ENCODE data around the gene DENND2A.
A peak's percentile ranks its signal among the peaks of the same experiment; 100 is the strongest.
"Not testable (repeated sequence)": the region's sequence is repeated elsewhere in the genome, so short reads cannot be mapped to it uniquely, and the experiment has no call there.

DENND2A gene

DNA sequence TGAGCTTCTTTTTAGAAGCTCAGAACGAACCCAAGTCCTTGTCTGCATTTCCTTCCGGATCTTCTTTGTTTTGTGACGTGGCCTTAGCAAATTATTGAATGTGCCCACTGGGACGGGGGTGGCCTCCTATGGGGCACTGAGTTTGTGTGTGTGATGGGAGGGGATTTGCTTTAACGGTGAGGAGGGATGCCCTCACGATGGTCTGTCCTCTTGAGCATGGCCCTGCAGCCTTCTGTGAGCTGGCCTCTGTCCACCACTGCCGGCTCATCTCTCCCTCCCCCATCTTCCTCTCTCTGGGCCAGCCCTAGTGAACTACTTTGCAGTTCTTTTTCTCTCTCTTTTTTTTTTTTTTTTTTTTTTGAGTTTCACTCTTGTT lies 98.4 kb downstream of the DENND2A start:
- DNase-seq, result no peak

DNA sequence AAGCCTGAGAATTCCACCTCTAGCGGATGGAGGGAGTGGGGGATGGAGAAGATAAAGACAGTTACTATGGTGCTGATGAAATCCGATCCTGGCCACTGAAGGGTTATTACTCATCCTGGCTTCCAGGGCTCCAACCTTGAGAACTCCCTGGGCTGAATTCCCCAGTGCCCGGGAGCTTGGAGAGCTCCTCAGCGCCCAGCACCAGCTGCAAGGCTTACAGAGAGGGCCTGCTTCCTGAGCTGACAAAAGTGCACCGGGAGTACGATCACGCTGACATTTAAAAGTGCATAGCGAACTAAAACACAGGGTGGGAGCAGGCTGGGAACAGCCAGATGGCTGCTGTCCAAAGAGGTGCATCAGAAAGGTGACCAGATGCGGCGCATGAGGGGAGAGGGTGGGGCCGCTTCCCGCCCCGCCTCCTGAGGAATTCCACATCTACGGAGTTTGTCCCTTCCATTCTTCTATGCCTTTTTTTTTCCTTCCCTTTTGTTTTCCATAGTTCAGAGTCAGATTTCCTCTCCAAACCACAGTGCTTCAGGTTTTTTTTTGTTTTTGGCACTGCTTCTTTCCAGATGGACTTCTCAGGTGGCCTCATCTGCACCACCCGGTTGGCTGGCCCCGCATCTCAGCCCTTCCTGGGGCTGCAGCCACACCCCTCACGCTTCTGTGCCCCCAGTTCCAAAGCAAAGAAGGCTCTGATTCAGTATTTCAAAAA lies 98.9 kb downstream of the DENND2A start:
- no peak for DNase-seq

DNA sequence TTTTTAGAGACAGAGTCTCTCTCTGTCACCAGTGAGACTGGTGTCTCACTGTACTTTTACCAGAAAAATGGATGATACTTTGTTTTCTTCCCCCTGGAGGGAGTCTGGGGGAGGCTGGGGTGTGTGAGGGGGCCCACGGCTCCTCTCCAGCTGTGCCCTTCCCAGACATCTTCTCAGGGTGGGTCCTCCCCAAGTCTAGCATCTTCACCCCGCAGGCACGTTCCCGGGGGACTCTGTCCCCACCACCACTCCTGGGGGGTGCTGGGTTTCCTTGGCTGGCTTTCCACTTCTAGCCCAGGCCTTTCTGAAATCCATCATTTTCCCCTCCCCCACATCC lies 99.5 kb downstream of the DENND2A start:
- no peak for DNase-seq

DNA sequence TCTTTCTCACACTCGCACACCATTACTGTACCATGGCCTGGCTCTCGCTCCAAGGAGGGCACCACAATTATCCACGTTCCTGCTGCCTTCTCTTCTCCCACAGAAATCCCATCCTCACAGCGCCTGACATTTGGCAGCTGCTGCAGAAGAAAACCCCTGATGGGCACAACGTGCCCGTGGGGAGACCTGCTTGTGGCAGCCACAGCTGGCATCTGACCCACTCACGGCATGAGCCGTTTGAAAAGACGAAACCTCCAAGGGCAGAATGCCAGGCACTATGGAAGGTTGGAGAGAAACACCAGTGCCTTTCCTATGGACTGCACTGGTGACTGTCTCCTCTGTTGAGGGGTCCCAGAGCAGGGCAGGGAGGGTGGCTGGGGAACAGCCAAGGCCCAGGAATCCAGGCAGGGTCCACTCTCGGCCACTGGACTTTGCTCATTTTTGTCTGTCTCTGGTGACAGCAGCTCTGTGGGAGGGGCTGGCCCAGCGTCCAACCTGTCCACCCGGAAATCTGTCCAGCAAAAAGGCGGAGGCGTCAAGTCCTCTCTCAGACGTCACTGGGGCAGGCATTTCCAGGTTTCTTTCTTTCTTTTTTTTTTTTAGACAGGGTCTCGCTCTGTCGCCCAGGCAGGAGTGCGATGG lies 100.4 kb downstream of the DENND2A start:
- DNase-seq, result no peak

DNA sequence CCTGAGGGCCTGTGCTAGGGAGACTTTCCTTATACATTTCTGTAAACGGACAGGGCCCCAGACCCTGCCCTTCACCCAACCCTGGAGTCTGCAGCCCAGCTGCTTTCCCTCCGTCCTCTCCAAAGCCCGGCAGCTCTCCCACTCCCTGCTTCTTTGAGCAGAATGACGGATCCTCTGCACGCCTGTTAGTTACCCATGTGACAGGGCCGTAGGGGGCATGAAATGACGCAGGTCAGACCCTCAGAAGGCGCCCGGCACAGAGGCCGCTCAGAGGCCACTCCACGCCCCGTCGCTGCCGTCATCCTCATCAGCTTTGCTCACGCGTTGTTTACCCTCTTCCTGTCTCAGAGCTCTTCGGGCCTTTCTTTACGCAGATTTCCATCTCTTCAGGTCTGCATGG lies 101.2 kb downstream of the DENND2A start:
- no peak for DNase-seq

DNA sequence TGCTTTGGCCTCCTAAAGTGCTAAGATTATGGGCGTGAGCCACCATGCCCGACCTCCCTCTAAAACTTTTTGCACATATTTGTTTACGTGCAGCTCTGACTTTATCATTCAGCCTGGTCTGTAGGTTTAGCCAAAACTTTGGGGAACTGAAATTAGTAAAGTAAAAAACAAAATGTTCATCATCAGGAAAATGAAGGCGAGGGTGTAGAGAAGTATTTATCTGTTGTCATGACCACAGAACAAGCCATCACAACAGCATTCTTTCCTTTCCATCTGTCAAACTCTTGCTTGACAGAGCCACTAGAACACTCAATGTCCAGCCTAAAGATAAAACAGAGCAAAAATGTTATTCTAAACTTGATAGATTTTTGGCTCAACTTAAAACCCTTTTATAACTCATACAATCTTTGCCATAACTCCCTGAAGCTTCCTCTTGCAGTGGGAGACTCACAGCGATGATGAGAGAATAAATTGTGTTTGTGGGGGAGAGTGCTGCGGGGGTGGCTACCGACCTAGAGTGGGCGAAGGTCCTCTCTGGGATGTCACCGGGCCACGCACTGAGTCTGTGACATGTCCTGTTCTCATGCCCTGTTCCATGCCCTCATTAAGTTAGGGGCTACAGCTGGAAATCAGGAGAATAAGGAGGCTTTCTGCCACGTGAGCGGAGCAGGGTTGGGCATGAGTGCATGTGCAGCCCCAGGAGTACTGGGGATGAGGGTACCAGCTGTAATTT lies 102.7 kb downstream of the DENND2A start:
- no peak for DNase-seq

DNA sequence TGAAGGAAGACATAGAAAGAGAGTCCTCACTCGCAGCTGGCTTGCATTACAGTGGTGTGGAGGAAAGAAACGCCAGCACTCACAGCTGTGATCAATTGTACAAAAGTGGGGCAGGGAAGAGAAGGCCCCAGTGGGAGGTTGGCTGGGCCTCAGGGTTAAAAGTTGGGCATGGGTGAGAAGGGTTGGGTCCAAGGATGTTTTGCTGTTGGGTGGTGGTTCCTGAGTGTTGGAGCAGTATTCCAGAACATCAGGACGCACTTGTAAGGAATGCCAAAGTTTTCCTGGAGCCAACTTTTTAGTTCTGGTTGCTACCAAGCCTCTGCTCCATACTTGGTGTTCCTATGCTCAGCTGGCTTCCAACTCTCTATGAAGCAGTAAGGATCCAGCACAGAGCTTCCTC lies 105.9 kb downstream of the DENND2A start:
- no peak for DNase-seq

DNA sequence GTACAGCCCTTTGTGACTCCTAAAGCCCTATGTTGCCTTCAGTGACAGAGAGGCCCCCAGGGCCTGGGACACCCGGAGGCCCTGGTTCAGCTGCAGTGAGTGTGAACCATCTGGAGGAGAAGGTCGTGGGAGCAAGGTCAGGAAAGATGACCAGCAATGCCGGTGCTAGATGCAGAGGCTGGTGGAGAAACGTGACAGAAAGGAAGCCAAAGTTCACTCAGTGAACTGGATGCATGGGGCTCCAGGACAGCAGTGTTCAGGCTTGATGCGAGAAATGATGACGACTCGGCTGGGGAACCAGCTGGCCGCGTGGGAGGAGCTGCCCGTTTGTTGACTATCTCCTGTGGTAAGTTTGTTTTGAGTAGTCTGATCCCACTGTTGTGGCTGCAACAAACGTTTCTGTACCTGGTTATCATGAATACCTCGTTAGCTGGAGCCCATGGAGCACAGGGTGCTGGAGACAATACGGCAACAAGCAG lies 107.2 kb downstream of the DENND2A start:
- DNase-seq, result no peak

DNA sequence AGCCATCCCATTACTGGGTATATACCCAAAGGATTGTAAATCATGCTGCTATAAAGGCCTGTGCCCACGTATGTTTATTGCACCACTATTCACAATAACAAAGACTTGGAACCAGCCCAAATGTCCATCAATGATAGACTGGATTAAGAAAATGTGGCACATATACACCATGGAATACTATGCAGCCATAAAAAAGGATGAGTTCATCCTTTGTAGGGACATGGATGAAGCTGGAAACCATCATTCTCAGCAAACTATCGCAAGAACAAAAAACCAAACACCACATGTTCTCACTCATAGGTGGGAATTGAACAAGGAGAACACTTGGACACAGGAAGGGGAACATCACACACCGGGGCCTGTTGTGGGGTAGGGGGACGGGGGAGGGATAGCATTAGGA lies 111.2 kb downstream of the DENND2A start:
- DNase-seq, result not testable (repeated sequence)

DNA sequence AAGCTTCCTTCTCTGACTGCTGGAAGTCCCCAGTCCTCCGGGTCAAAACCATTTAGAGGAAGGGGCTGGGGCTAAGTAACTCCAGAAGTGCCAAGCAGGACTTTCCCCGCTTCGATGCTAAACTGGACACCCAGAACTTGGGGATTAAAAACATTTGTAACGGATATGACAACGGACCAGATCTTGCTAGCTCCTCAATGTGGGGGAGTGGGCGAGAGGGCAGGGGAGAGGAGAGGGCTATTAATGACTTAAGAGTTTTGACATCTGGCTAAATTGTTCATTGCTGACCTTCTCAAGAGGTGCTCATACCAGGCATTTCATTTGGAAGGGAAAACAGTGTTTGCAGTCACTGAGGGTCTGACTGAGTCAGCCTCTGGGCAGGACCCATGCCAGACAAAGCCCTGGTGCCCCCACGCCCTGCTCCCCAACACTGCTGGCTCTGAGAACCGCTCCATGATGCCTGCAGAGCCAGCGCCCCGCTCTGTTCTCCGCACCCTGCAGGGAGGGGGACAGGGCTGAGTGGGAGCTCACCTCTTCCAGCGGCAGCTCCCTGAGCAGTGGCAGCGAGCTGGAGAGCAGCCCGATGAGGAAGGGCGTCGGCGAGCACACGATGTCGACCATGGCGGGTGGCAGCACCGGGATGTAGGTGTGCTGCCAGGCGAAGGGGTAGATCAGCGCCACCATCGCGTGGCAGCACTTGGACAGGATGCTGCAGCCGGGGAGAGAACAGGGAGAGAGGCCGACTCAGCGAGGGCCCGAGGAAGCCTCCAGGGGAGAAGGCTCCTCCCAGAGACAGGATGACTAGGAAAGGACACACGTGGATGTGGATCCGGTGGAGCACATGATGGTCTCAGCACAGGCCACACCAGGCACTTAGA lies 113.6 kb downstream of the DENND2A start:
- no peak for DNase-seq

DNA sequence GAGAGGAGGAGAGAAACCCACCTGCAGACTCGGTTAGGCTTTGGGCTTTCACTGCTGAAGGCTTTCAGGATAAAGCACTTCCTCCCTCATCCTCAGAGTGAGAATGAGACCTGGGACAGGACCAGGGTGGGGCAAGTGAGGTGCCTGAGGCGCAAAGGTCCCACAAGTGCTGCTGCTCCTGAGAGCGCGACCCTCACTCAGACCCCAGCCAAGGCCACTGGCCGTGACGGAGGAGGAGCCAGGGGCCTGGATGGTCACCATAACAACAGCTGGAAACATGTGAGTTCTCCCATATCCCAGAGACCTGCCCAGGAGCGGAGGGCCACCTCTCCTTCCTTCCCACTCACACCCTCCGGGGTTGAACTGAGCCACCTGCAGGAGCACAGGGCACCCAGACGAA lies 114.4 kb downstream of the DENND2A start:
- no peak for DNase-seq

DNA sequence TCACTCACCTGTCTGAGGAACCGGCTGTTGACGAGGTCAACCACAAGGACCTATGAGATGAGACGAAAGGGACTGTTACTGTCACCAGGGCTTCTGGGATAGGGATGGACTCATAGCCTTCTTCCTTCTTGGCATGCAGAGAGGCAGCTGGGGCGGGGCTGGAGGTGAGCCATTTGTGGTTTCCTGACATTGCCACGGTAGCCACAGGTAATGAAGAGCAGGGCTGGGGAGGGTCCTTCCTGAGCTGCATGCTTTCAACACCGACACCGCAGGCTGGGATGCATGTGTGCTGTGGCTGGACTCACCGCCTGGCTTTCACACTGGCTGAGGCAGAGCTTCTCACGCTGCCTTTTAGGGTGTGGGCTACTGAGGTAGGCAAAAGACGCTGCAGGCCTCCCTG lies 114.9 kb downstream of the DENND2A start:
- peak; percentile 32 for DNase-seq

DNA sequence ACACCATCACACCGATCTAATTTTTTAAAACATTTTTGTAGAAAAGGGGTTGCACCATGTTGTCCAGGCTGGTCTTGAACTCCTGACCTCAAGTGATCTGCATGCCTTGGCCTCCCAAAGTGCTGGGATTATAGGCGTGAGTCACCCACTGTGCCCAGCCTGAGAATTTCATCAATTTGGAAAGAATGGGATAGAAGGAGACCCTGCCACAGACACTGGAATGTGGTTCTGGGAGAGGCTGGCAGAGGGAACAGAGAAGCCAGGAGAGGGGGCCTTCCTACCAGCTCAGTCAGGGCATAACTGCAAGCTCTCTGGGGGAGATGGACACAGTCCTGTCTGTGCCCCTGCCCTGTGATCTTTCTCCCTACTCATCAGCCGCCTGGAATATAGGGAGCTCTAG lies 119.2 kb downstream of the DENND2A start:
- DNase-seq, result no peak

DNA sequence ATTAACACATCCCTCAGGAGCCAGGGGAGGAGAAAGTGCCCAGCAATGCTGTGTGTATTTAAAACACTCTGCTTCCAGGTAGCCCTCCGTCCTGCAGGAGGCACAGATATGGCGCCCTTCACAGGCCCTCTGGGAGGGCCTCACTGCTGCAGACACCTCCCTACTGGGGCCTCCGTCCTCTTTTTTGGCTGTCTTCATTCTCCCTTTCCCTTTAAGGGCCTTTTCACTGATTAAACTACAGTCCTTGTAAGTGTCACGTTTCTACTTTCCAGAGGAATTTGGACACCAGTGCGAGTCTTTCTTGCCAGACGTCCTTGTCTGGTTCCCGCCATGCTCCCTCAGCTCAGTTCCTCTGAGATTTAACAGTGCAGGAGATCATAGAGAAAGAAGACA lies 121.6 kb downstream of the DENND2A start:
- no peak for DNase-seq

DNA sequence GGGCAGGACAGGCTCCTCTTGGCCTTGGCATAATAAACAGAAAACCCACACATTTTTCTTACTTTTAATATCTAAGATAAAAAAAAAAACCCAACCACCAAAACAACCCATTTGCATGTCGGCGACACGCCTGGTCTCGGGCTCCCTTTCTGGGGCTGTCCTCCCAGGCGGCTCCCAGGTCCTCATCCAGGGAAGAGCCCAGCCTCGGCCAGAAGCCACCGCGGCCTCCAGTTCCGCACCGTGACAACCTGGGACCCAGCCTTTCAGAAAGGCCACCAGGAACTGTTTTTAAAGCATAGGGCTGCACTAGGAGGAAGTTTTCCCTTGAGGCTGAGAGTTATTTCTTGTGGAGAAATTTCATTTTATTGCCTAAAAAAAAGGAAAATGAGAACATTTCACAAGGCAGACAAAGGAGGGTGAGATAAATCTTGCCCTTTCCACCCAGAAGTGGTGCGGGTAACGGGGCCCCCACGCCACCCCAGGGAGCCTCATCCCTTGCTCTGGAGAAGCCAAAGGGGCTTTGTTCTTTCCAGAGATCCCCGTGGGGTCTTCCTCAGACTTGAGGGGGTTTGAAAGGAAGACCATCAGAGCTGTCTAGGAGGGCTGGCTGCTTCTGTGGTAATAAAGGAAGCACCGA lies 122.1 kb downstream of the DENND2A start:
- DNase-seq, result no peak

DNA sequence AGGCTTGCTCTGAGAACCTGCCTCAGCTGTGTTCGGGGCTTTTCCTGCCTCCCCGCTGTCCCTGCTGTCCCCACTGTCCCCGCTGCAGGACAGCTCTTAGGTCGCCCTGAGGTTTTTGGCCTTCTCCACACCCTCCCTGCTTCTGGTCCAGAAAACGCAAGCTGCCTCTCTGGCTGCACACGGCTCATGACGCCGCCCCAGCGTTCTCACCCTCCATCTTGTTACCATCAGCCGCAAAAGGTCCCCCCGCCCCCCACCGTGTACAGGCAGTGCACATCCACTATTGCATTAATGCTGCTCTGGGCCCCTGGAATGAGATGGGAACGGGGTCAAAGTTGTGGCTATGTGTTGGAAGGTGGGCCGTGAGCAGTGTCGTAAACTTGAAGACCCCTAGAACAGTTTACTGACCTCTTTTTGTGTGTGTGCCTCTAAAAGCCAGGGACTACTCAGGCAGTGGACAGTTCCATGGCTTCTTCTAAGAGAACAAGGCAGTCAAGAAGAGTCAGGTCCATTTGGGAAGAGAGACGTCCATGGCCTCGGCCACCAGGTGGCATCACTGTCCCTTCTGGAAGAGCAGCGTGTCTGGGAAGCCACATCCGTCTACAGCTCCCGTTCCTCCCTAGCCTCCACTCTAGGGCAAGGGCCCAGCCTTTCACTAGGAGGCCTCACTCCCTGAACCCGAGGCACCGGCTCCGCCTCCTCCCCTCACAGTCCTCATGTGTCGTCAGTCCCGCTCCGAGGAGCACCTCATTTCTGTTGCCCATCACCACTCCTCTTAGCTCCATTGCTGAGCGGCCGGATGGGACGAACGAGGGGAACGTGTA lies 122.9 kb downstream of the DENND2A start:
- peak; percentile 73 for DNase-seq

DNA sequence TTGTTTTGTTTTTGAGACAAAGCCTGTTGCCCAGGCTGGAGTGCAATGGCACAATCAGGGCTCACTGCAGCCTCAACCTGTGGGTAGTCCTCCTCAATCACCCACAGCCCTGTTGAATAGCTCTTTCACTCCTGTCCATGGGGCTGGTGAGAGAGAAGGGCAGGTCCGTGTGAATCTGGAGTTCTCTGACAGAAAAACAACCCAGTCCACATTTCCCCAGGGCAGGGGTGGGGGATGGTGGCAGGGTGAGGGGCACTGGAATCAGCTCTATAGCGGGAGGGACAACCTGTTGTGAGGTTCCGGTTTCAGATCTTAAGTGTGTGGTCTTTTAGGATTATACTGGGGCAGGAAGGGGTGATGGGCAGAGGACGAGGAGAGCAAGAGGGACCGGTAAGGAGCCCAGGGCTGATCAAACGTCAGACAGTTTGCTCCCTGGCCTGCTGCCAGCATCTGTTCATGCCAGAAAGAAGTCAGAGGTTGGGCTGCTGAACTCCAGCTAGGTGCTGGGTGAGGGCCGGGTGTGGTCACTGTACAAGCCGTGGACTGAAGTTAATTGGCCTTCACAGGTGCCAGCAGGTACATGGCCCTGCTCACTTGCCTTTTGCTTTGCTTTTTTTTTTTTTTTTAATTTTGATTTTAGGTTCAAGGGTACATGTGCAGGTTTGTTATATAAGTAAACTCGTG lies 128.2 kb downstream of the DENND2A start:
- no peak for DNase-seq

DNA sequence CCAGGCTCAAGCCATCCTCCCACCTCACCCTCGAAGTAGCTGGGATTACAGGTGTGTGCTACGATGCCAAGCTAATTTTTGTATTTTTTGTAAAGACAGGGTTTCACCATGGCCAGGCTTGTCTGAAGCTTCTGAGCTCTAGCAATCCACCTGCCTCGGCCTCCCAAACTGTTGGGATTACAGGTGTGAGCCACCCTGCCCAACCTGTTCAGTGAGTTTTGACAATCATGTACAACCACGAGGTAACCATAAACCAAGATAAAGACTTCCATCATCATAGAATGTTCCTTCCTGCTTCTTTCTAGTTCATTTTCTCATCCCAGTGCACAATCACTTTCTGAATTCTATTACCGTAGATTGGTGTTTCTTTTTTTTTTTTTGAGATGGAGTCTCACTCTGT lies 130.8 kb downstream of the DENND2A start:
- DNase-seq, result no peak

DNA sequence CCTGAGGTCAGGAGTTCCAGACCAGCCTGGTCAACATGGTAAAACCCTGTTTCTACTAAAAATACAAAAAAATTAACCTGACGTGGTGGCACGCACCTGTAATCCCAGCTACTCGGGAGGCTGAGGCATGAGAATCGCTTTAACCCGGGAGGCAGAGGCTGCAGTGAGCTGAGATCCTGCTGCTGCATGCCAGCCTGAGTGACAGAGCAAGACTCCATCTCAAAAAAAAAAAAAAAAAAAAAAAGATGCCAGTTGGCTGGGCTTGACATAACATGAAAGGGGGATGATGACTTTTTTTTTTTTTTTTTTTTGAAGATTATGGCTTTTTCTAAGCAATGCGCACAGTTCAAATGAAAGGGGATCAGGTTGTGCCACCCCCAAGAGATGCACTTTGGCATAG lies 133.1 kb downstream of the DENND2A start:
- not testable (repeated sequence) for DNase-seq

DNA sequence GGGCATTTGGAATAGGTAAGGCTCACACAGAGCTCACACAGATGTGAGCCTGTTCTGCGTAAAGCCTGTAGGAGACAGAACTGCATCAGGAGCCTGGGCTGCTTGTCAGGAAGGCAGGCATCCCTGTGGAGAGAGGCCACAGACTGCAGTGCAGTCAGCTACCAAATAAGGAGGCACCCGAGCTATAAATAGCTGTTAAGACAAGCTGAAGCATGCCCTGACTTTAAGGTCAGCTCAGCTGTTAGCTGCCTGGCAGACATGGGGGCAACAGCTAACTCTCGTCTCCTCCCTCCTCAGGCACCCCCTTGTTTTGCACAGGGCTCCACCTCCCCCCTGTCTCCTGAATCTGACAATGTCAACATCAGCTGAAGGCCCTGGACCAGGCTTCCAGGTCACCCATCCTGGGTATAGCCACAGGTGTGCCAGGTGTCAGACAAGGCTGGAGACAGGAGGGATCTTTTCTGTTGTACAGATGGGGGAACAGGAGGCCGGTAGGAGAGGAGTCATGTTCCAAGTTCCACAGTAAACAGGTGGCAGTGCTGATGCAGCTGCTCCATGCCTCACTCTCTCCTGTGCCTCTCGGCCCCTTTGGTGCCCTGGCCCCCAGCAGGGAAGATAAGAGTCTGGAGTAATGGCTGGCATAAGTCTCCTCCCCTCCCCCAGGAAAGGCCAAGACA lies 133.7 kb downstream of the DENND2A start:
- DNase-seq, result no peak

DNA sequence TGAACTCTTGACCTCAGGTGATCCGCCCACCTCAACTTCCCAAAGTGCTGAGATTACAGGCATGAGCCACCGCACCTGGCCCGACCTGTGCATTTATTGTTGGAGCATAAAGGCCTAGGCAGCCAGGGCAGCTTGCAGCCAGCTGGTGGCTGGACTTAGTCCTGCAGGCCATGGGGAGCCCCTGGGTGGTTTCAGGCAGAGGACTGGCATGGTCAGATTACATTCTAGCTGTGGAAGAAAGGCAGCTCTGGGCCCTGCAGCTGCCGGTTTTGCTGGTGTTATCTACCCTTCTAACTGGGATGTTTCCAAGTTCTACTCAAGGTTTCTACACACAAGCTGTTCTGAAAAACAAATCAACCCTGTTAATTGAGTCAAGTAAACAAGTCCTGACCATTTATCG lies 138.6 kb downstream of the DENND2A start:
- no peak for DNase-seq

All from CD4-positive, alpha-beta T cell treated with Interleukin-6 for 4 hours (primary cell).